B cell (primary cell): ENCODE measurements around the gene FAM53B. TPM values are rescaled to one million over a fixed set of nuclear protein-coding genes. Genes with fewer than 3 reads are reported as not detected.

Experiments used
- ATAC-seq: fragments of 200-7000 bp; cut with Tn5 transposase; one replicate; pipeline ENCODE4 v1.10.0; 2021; ENCODE audit warnings: low read depth, mild to moderate bottlenecking, moderate number of reproducible peaks, moderate library complexity
- CTCF ChIA-PET: fragments of 350-600 bp; sonication (Branson Sonifier 250); formaldehyde crosslinking; loops from one replicate; lab custom pipeline; 2021; ENCODE audit warnings: antibody characterized with exemption, inconsistent platforms; lab: Charles Lee
- POLR2A ChIA-PET: fragments of 350-600 bp; sonication (Branson Sonifier 250); formaldehyde crosslinking; loops from one replicate; lab custom pipeline; 2021; ENCODE audit warnings: antibody characterized with exemption; lab: Charles Lee
- DNase-seq: peaks from one replicate; pipeline ENCODE4 v3.0.0; 2013
- H2AFZ ChIP-seq: 2 replicates; pipeline ENCODE4 v1.6.1; 2012; ENCODE audit warnings: mild to moderate bottlenecking, low read depth, low read length; ENCODE audit not compliant: insufficient read depth, poor library complexity, severe bottlenecking
- H3K27ac ChIP-seq, 2 donors: 1 replicate in 1 of 2; 2 replicates in 1 of 2; pipeline ENCODE4 v1.5.1; 2012 to 2013; ENCODE audit warnings: low read length in 2 of 2, mild to moderate bottlenecking in 2 of 2, moderate library complexity in 1 of 2
- H3K27me3 ChIP-seq, 4 experiments: fragments of 200-600 bp in 1 of 4; sonication (generic) in 1 of 4; replicated peaks in 1 of 4; 1 replicate in 2 of 4; 2 replicates in 2 of 4; pipeline versions ENCODE4 v1.6.1 to v1.7.0; 2013 to 2016; ENCODE audit warnings: low read length in 3 of 4, mild to moderate bottlenecking in 2 of 4, mixed read lengths in 1 of 4, moderate library complexity in 1 of 4; ENCODE audit not compliant: insufficient read depth in 4 of 4, control insufficient read depth in 3 of 4; ENCODE audit errors: control extremely low read depth in 1 of 4
- H3K36me3 ChIP-seq, 2 experiments: replicated peaks in 1 of 2; 1 replicate in 1 of 2; 2 replicates in 1 of 2; pipeline versions ENCODE4 v1.6.1 to v1.7.1; 2013; ENCODE audit warnings: low read length in 1 of 2; ENCODE audit not compliant: insufficient read depth in 2 of 2, control insufficient read depth in 1 of 2; ENCODE audit errors: control extremely low read depth in 1 of 2, extremely low read depth in 1 of 2
- H3K4me1 ChIP-seq, 2 donors: fragments of 200-600 bp in 1 of 2; sonication (generic) in 1 of 2; 1 replicate in 1 of 2; 2 replicates in 1 of 2; pipeline versions ENCODE4 v1.5.1 to v1.6.1; 2013 to 2017; ENCODE audit warnings: low read length in 2 of 2; ENCODE audit not compliant: control insufficient read depth in 2 of 2, insufficient read depth in 2 of 2
- H3K4me2 ChIP-seq: replicated peaks from 2 replicates; pipeline ENCODE3; 2012; ENCODE audit warnings: mild to moderate bottlenecking, low read depth, low read length; ENCODE audit not compliant: poor library complexity, severe bottlenecking
- H3K4me3 ChIP-seq, 5 experiments: fragments of 200-600 bp in 1 of 5; sonication (generic) in 1 of 5; 1 replicate in 3 of 5; 2 replicates in 2 of 5; pipeline versions ENCODE4 v1.5.1 to v1.7.0; 2011 to 2016; ENCODE audit warnings: low read length in 4 of 5, mild to moderate bottlenecking in 4 of 5, low read depth in 2 of 5, control low read depth in 1 of 5, moderate library complexity in 1 of 5; ENCODE audit not compliant: insufficient read depth in 1 of 5; ENCODE audit errors: control extremely low read depth in 1 of 5, extremely low read depth in 1 of 5
- H3K79me2 ChIP-seq: fragments of 200-600 bp; sonication (generic); one replicate; pipeline ENCODE4 v1.6.0; 2016; ENCODE audit warnings: low read length; ENCODE audit not compliant: control insufficient read depth, insufficient read depth
- H3K9ac ChIP-seq: fragments of 200-600 bp; sonication (generic); 2 replicates; pipeline ENCODE4 v1.6.1; 2017; ENCODE audit warnings: mild to moderate bottlenecking, low read length, moderate library complexity
- H3K9me3 ChIP-seq, 3 donors: one replicate each; pipeline versions ENCODE4 v1.6.1 to v1.7.1; 2013; ENCODE audit warnings: low read length in 2 of 3; ENCODE audit not compliant: control insufficient read depth in 2 of 3, insufficient read depth in 1 of 3; ENCODE audit errors: control extremely low read depth in 1 of 3
- H4K20me1 ChIP-seq: 2 replicates; pipeline ENCODE4 v1.6.0; 2012; ENCODE audit warnings: mild to moderate bottlenecking, low read length; ENCODE audit not compliant: insufficient read depth, control insufficient read depth, poor library complexity, severe bottlenecking
- H3K27ac Mint-ChIP-seq: one replicate; pipeline ENCODE4 v1.8.0; 2021; ENCODE audit warnings: mixed read lengths
- H3K27me3 Mint-ChIP-seq: one replicate; pipeline ENCODE4 v1.8.0; 2021; ENCODE audit warnings: mixed read lengths
- H3K4me1 Mint-ChIP-seq: one replicate; pipeline ENCODE4 v1.8.0; 2021; ENCODE audit warnings: mixed read lengths
- H3K4me3 Mint-ChIP-seq: one replicate; pipeline ENCODE4 v1.8.0; 2021; ENCODE audit warnings: mixed read lengths
- H3K9me3 Mint-ChIP-seq: one replicate; pipeline ENCODE4 v1.8.0; 2022; ENCODE audit warnings: mixed read lengths; ENCODE audit not compliant: insufficient read depth
- CTCF ChIP-seq: fragments of 200-600 bp; IDR thresholded peaks from one replicate; pipeline ENCODE4 v1.8.0; 2022; ENCODE audit warnings: antibody characterized with exemption, mild to moderate bottlenecking
- EZH2 ChIP-seq: IDR thresholded peaks from 2 replicates; pipeline ENCODE4 v1.6.1; 2012; ENCODE audit warnings: borderline replicate concordance, low read depth, mild to moderate bottlenecking, moderate library complexity, low read length; ENCODE audit not compliant: insufficient read depth, poor library complexity, severe bottlenecking
- WGBS: methylation state at CpG from one replicate; pipeline ENCODE4 v1.1.5; 2013; ENCODE audit warnings: missing lambda C conversion rate; ENCODE audit not compliant: insufficient coverage; 5-methylcytosine and 5-hydroxymethylcytosine counted together
- intact Hi-C: fragments of 100-400 bp; cut with micrococcal nuclease; formaldehyde crosslinking; loops from one replicate; pipeline ENCODE4 v1.10.0; 2022
- polyA plus RNA-seq: library from polyadenylated mRNA; depleted of rRNA; stranded (reverse); fragments of >200 nt; gene quantifications from 2 replicates; pipeline ENCODE4 v1.2.3, GENCODE V29; 2012
- total RNA-seq, 2 donors: library from RNA; stranded (reverse); fragments of 120-200 nt in 1 of 2; gene quantifications; 1 replicate in 1 of 2; 2 replicates in 1 of 2; pipeline versions ENCODE4 v1.2.3 to v1.2.4, GENCODE V29; 2013 to 2022

Gene FAM53B
- total and polyA plus RNA-seq, 2 donors (not counting 1 experiment from before 2014, with no cell fraction given) = 51.2 to 186 TPM

- intact Hi-C loops = loop anchor here (5.0 kb wide), 1 partner anchor 52 kb away; no protein-coding TSS in a partner anchor
- Histone ChIP-seq H3K27me3 (no peaks in the 10 kb centered on the region), H2AFZ (no peak overlapping the region), H3K27ac (peak overlapping the region; percentile 80 to 91), H3K4me1 (peaks cover 90 to 96% of the 10 kb centered on the region in 2 donors), H3K9ac (peak overlapping the region; percentile 44), H3K36me3 (peaks cover 1 to 86% of the 10 kb centered on the region in 2 experiments), H3K79me2 (peaks cover 100% of the 10 kb centered on the region), H3K4me2 (peak overlapping the region; percentile 74), H3K9me3 (no peaks in the 10 kb centered on the region), H3K4me3 (peak overlapping the region in 1 of 5 experiments; percentile 7), H4K20me1 (peaks cover 73% of the 10 kb centered on the region)
- no peak for ATAC-seq
- Mint-ChIP-seq H3K4me1 (peaks cover 98% of the 10 kb centered on the region), H3K27ac (peak overlapping the region; percentile 97), H3K4me3 (peak overlapping the region; percentile 86), H3K27me3 (no peaks in the 10 kb centered on the region), H3K9me3 (no peaks in the 10 kb centered on the region)
- CTCF ChIA-PET = interaction anchor here (1.2 to 4.0 kb wide), 5 partner anchors 15 to 74 kb away, joined by 3 to 36 read pairs (median 26); no protein-coding TSS in a partner anchor
- TF ChIP-seq EZH2 = no peak
- TF ChIP-seq CTCF = no peak
- no peak for DNase-seq
- WGBS = 96% methylated on average over 18 of the region's 18 CpGs
- POLR2A ChIA-PET = interaction anchor here (3.1 kb wide), 1 partner anchor 20 kb away, joined by 17 read pairs; no protein-coding TSS in a partner anchor
Observed at GRCh38 chr10:124698545-124699469, 45.4 kb downstream of the FAM53B start.
